Body of pancreas (tissue), 4 donors: ENCODE results near the gene ANXA4.

Experiments
- CTCF ChIP-seq, 7 experiments: fragments of 450-650 bp in 4 of 7; fragments of 200-600 bp in 3 of 7; sonication (generic) in 3 of 7; IDR thresholded peaks; one replicate each; pipeline ENCODE4 v1.5.1; 2016 to 2019; ENCODE audit warnings: antibody characterized with exemption in 7 of 7
- POLR2A ChIP-seq, 3 donors: fragments of 450-650 bp; IDR thresholded peaks; one replicate each; pipeline ENCODE4 v1.6.1; 2016; ENCODE audit warnings: antibody characterized with exemption in 3 of 3, mild to moderate bottlenecking in 2 of 3

GRCh38 chr2:69742322-69742952 lies 503 bp downstream of the ANXA4 start:
- no peak for TF ChIP-seq CTCF (IDR thresholded peaks at IDR 0.05)
- TF ChIP-seq POLR2A (IDR thresholded peaks at IDR 0.05): no peak
